MM.1S (cell line): ENCODE results near the gene PIK3IP1.

Experiments used
- CTCF ChIP-seq: fragments of 300-600 bp; sonication (generic); IDR thresholded peaks from 2 replicates; pipeline ENCODE4 v1.5.1; 2016; ENCODE audit warnings: antibody characterized with exemption, low read length, mixed read lengths
- EZH2 ChIP-seq: fragments of 300-600 bp; sonication (generic); optimal IDR thresholded peaks from 2 replicates; pipeline ENCODE3; 2017; ENCODE audit warnings: low read depth, mild to moderate bottlenecking, antibody characterized with exemption, low read length, mixed read lengths
- EZH2phosphoT487 ChIP-seq: fragments of 300-600 bp; sonication (generic); IDR thresholded peaks from 2 replicates; pipeline ENCODE4 v1.6.1; 2018; ENCODE audit warnings: antibody characterized with exemption, low read length

GRCh38 chr22:31321421-31321820 is 29.1 kb upstream of the PIK3IP1 start:
- TF ChIP-seq EZH2, result no peak
- TF ChIP-seq CTCF, result no peak
- no peak for TF ChIP-seq EZH2phosphoT487
